ENCODE measurements around the gene QRICH1. TPM values are rescaled to one million over a fixed set of nuclear protein-coding genes. Genes with fewer than 3 reads are reported as not detected.

Gene QRICH1
- total RNA-seq, 1 donor from 2014 or later: 153 TPM

DNA sequence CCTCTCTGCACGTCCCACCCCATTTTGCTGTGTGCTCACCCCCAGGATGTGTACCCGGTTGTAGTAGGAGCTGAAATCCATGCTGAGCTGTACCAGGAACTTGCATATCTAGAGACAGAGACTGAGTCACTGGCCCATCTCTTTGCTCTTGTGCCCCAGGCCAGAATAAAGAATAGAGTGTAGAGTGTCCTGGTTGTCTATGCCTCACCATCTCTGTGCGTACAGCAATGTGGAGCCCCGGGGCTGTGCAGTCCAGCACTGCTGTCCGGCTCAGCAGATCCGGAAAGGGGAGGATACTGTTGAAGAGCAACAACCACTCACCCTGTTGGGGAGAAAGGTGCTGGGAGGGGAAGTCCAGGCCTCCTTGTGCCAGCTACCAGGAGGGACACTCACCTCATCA, 78.1 kb downstream of the QRICH1 start:
- H3K27ac Mint-ChIP-seq (ENCODE audit: unreplicated experiment): no peak overlapping the region
- TF ChIP-seq, protein P1, sequence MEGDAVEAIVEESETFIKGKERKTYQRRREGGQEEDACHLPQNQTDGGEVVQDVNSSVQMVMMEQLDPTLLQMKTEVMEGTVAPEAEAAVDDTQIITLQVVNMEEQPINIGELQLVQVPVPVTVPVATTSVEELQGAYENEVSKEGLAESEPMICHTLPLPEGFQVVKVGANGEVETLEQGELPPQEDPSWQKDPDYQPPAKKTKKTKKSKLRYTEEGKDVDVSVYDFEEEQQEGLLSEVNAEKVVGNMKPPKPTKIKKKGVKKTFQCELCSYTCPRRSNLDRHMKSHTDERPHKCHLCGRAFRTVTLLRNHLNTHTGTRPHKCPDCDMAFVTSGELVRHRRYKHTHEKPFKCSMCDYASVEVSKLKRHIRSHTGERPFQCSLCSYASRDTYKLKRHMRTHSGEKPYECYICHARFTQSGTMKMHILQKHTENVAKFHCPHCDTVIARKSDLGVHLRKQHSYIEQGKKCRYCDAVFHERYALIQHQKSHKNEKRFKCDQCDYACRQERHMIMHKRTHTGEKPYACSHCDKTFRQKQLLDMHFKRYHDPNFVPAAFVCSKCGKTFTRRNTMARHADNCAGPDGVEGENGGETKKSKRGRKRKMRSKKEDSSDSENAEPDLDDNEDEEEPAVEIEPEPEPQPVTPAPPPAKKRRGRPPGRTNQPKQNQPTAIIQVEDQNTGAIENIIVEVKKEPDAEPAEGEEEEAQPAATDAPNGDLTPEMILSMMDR (conservative IDR thresholded peaks at IDR 0.05): no peak
- no peak for DNase-seq (ENCODE audit: low read depth, low spot score)
- no peaks in the 10 kb centered on the region for H3K9me3 Mint-ChIP-seq
- H3K4me3 Mint-ChIP-seq: peak overlapping the region; percentile 90
- peaks cover 21% of the 10 kb centered on the region for H3K4me1 Mint-ChIP-seq
- H3K27me3 Mint-ChIP-seq (ENCODE audit: low read depth): peaks cover 3% of the 10 kb centered on the region
- H3K36me3 Mint-ChIP-seq (ENCODE audit: low read depth): peaks cover 8% of the 10 kb centered on the region

DNA sequence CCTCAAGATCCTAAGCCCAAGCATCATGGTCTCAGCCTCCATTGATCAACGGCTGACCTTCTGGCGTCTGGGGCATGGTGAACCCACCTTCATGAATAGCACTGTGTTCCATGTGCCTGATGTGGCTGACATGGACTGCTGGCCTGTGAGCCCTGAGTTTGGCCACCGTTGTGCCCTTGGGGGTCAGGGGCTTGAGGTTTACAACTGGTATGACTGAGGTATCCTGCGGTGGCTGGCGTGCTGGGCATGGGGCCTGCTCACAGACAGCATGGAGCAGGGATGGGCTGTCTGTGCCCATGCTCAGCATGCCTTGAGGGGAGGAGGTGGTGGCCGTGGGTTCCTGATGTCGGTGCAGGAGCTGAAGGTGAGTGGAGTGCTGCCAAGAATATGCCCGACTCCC, 78.8 kb downstream of the QRICH1 start:
- Mint-ChIP-seq H3K4me3 (peak overlapping the region; percentile 90), H3K9me3 (no peaks in the 10 kb centered on the region)
- DNase-seq (ENCODE audit: low read depth, low spot score): no peak

DNA sequence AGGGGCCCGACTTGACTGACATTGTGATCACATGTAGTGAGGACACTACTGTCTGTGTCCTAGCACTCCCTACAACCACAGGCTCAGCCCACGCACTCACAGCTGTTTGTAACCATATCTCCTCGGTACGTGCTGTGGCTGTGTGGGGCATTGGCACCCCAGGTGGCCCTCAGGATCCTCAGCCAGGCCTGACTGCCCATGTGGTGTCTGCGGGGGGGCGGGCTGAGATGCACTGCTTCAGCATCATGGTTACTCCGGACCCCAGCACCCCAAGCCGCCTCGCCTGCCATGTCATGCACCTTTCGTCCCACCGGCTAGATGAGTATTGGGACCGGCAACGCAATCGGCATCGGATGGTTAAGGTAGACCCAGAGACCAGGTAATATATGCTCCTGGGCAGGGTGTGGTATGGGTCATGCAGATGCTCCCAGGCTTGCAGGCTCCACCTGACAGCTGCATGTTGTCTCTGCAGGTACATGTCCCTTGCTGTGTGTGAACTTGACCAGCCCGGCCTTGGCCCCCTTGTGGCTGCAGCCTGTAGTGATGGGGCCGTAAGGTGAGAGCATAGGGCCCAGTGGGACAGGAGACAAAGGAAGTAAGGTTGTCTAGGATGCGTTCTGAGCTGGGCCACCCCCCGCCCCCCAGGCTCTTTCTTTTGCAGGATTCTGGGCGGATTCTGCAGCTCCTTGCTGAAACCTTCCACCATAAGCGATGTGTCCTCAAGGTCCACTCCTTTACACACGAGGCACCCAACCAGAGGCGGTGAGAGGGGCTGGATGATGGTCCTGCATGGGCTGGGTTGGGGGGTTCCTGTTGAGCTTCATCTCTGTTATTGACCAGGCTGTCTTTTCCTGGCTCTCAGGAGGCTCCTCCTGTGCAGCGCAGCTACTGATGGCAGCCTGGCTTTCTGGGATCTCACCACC, 79.9 kb downstream of the QRICH1 start:
- DNase-seq (ENCODE audit: low read depth, low spot score): peak; percentile 52
- peak overlapping the region; percentile 74 for H3K4me3 Mint-ChIP-seq

More for the DNA sequence above, 78.8 kb downstream of the QRICH1 start:
- Mint-ChIP-seq H3K4me1 (peaks cover 18% of the 10 kb centered on the region), H3K27ac (ENCODE audit: unreplicated experiment) (no peak overlapping the region), H3K27me3 (ENCODE audit: low read depth) (peaks cover 3% of the 10 kb centered on the region), H3K36me3 (ENCODE audit: low read depth) (peaks cover 8% of the 10 kb centered on the region)
- TF ChIP-seq, protein P1 (conservative IDR thresholded peaks at IDR 0.05): no peak

DNA sequence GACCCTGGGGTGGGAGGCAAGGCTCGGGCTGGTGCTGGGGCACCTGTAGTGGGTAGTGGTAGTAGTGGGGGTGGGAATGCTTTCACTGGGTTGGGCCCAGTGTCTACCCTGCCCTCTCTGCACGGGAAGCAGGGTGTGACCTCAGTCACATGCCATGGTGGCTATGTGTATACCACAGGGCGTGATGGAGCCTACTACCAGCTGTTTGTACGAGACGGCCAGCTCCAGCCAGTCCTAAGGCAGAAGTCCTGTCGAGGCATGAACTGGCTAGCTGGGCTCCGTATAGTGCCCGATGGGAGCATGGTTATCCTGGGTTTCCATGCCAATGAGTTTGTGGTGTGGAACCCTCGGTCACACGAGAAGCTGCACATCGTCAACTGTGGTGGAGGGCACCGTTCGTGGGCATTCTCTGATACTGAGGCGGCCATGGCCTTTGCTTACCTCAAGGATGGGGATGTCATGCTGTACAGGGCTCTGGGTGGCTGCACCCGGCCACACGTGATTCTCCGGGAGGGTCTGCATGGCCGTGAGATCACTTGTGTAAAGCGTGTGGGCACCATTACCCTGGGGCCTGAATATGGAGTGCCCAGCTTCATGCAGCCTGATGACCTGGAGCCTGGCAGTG, 80.6 kb downstream of the QRICH1 start:
- Mint-ChIP-seq H3K27ac (ENCODE audit: unreplicated experiment) (no peak overlapping the region), H3K4me3 (peak overlapping the region; percentile 74), H3K27me3 (ENCODE audit: low read depth) (no peaks in the 10 kb centered on the region), H3K4me1 (peaks cover 17% of the 10 kb centered on the region), H3K36me3 (ENCODE audit: low read depth) (peaks cover 9% of the 10 kb centered on the region), H3K9me3 (no peaks in the 10 kb centered on the region)
- TF ChIP-seq, protein P1 (conservative IDR thresholded peaks at IDR 0.05): no peak
- DNase-seq (ENCODE audit: low read depth, low spot score): no peak

More for the DNA sequence above, 79.9 kb downstream of the QRICH1 start:
- H3K36me3 Mint-ChIP-seq (ENCODE audit: low read depth): peaks cover 8% of the 10 kb centered on the region
- H3K27ac Mint-ChIP-seq (ENCODE audit: unreplicated experiment): no peak overlapping the region
- H3K9me3 Mint-ChIP-seq: no peaks in the 10 kb centered on the region
- TF ChIP-seq, protein P1 (conservative IDR thresholded peaks at IDR 0.05): peak; percentile 65
- H3K27me3 Mint-ChIP-seq (ENCODE audit: low read depth): peaks cover 3% of the 10 kb centered on the region
- peaks cover 17% of the 10 kb centered on the region for H3K4me1 Mint-ChIP-seq

DNA sequence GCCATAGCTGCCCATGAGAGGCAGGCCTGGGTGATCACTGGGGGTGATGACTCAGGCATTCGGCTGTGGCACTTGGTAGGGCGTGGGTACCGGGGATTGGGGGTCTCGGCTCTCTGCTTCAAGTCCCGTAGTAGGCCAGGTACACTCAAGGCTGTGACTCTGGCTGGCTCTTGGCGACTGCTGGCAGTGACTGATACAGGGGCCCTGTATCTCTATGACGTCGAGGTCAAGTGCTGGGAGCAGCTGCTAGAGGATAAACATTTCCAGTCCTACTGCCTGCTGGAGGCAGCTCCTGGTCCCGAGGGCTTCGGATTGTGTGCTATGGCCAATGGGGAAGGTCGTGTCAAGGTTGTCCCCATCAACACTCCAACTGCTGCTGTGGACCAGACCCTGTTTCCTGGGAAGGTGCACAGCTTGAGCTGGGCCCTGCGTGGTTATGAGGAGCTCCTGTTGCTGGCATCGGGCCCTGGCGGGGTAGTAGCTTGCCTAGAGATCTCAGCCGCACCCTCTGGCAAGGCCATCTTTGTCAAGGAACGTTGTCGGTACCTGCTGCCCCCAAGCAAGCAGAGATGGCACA, 81.3 kb downstream of the QRICH1 start:
- TF ChIP-seq, protein P1 (conservative IDR thresholded peaks at IDR 0.05): no peak
- H3K9me3 Mint-ChIP-seq: no peaks in the 10 kb centered on the region
- H3K4me1 Mint-ChIP-seq: peaks cover 20% of the 10 kb centered on the region
- no peaks in the 10 kb centered on the region for H3K27me3 Mint-ChIP-seq (ENCODE audit: low read depth)
- H3K27ac Mint-ChIP-seq (ENCODE audit: unreplicated experiment): no peak overlapping the region
- peaks cover 13% of the 10 kb centered on the region for H3K36me3 Mint-ChIP-seq (ENCODE audit: low read depth)
- DNase-seq (ENCODE audit: low read depth, low spot score): no peak
- H3K4me3 Mint-ChIP-seq: peak overlapping the region; percentile 64
